Measurements from ENCODE around the gene TCOF1. TPM values are rescaled to one million over a fixed set of nuclear protein-coding genes. Genes with fewer than 3 reads are reported as not detected.

The TCOF1 gene
- total RNA-seq, 1 donor from 2014 or later = 19.0 TPM

- no peak for TF ChIP-seq CTCF (IDR thresholded peaks at IDR 0.05)
- Mint-ChIP-seq H3K4me3 (ENCODE audit: unreplicated experiment) (no peak overlapping the region), H3K36me3 (ENCODE audit: low read depth) (peaks cover 33% of the 10 kb centered on the region), H3K27ac (ENCODE audit: unreplicated experiment) (no peak overlapping the region), H3K4me1 (ENCODE audit: low read depth) (peaks cover 8% of the 10 kb centered on the region), H3K27me3 (ENCODE audit: low read depth) (no peaks in the 10 kb centered on the region), H3K9me3 (ENCODE audit: low read depth) (no peaks in the 10 kb centered on the region)
- peak; percentile 54 for DNase-seq (ENCODE audit: low spot score)
Observed at GRCh38 chr5:150396267-150396666, 38.8 kb downstream of the TCOF1 start.

GRCh38 chr5:150397146-150397781 is 39.8 kb downstream of the TCOF1 start:
- peaks cover 33% of the 10 kb centered on the region for H3K36me3 Mint-ChIP-seq (ENCODE audit: low read depth)
- no peak for TF ChIP-seq CTCF (IDR thresholded peaks at IDR 0.05)
- H3K9me3 Mint-ChIP-seq (ENCODE audit: low read depth) = no peaks in the 10 kb centered on the region
- H3K27me3 Mint-ChIP-seq (ENCODE audit: low read depth) = no peaks in the 10 kb centered on the region
- H3K4me1 Mint-ChIP-seq (ENCODE audit: low read depth) = peaks cover 8% of the 10 kb centered on the region
- no peak overlapping the region for H3K27ac Mint-ChIP-seq (ENCODE audit: unreplicated experiment)
- no peak overlapping the region for H3K4me3 Mint-ChIP-seq (ENCODE audit: unreplicated experiment)
- no peak for DNase-seq (ENCODE audit: low spot score)

DNA sequence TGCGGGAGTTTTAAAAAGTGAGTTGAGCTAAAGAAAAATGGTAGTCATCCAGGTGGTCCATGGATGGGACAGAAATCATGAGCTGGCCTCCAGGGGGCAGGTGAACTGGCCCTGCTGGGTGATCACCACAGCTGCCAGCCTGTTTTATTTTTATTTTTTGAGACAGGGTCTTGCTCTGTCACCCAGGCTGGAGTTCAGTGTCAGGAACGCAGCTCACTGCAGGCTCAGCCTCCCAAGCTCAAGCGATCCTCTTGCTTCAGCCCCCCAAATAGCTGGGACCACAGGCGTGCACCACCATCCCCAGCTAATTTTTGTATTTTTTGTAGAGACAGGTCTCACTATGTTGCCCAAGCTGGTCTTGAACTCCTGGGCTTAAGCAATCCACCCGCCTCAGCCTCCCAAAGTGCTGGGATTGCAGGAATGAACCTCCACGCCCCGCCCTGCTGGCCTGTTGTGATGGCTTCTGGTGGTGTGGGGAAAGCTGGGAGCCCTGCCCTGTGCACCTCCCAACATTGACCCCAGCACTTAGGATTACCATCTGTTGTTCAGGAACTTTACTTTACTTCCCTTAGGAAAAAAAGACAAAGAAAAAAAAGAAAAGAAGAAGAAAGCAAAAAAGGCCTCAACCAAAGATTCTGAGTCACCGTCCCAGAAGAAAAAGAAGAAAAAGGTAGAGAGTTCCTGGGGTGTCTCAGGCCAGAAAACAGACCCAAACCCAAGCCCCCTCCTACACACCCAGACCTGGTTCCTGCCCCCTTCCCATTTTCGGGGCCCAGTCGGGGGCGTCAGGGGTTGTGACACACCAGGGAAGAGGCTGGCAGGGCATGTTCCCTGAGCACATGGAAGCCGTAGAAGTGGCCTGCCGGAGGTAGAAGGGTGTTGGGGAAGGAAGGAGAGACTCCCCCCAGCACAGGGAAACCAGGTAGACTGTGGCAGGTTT is 40.6 kb downstream of the TCOF1 start:
- peak; percentile 53 for DNase-seq (ENCODE audit: low spot score)
- peak; percentile 29 for TF ChIP-seq CTCF (IDR thresholded peaks at IDR 0.05)
- Mint-ChIP-seq H3K27me3 (ENCODE audit: low read depth) (no peaks in the 10 kb centered on the region), H3K27ac (ENCODE audit: unreplicated experiment) (peak overlapping the region; percentile 8), H3K36me3 (ENCODE audit: low read depth) (peaks cover 36% of the 10 kb centered on the region), H3K4me3 (ENCODE audit: unreplicated experiment) (no peak overlapping the region), H3K4me1 (ENCODE audit: low read depth) (peaks cover 8% of the 10 kb centered on the region), H3K9me3 (ENCODE audit: low read depth) (no peaks in the 10 kb centered on the region)

- H3K27ac Mint-ChIP-seq (ENCODE audit: unreplicated experiment) = no peak overlapping the region
- no peaks in the 10 kb centered on the region for H3K9me3 Mint-ChIP-seq (ENCODE audit: low read depth)
- H3K27me3 Mint-ChIP-seq (ENCODE audit: low read depth) = no peaks in the 10 kb centered on the region
- H3K4me3 Mint-ChIP-seq (ENCODE audit: unreplicated experiment) = no peak overlapping the region
- DNase-seq (ENCODE audit: low spot score) = peak; percentile 66
- H3K36me3 Mint-ChIP-seq (ENCODE audit: low read depth) = peaks cover 34% of the 10 kb centered on the region
- H3K4me1 Mint-ChIP-seq (ENCODE audit: low read depth) = peaks cover 8% of the 10 kb centered on the region
- TF ChIP-seq CTCF (IDR thresholded peaks at IDR 0.05) = peak; percentile 37
Observed at GRCh38 chr5:150398722-150399523, 41.4 kb downstream of the TCOF1 start.
